GM19099 (cell line): ENCODE results near the gene NSG1.

Source experiments
- POLR2A ChIP-seq: IDR thresholded peaks from 3 replicates; pipeline ENCODE4 v1.6.1; 2011; ENCODE audit warnings: low read depth; ENCODE audit not compliant: insufficient read length; ENCODE audit errors: extremely low read depth

NSG1 gene, protein sequence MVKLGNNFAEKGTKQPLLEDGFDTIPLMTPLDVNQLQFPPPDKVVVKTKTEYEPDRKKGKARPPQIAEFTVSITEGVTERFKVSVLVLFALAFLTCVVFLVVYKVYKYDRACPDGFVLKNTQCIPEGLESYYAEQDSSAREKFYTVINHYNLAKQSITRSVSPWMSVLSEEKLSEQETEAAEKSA

DNA sequence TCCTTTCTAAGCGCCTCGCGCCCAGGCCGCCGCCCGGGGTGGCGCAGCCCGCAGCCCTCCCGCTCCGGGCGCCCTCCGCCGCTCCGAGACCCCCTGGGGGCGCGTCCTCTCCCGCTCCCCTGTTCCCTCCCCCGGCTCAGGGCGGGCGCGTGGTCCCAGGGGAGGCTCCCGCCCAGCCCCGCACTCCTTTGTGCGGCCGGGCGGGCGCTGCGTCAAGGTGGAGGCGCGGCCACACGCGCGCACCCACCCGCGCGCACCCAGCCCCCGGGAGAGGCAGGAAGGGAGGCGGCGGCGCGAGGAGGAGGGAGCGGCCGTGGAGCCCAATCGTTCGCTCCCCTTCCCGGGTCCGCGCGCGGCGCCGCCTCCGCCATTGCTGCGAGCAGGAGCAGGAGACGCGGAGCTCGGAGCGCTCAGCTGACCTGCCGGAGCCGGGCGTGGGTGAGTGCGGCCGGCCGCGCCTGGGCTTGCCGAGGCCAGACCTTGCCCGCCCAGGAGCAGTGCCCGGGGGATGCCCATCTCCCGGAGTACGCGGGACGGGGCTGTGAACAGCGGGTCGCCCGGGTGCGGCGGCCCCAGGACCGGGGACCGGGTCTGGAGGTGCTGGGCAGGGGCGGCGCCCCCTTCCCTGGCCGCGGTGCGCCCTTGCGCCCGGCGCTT, at the start of gene NSG1:
Gene NSG1 (plus strand): TSS at position 367 of the 657 bp plus-strand sequence. CDS start 528 bp downstream, outside the sequence.
- TF ChIP-seq POLR2A: no peak

DNA sequence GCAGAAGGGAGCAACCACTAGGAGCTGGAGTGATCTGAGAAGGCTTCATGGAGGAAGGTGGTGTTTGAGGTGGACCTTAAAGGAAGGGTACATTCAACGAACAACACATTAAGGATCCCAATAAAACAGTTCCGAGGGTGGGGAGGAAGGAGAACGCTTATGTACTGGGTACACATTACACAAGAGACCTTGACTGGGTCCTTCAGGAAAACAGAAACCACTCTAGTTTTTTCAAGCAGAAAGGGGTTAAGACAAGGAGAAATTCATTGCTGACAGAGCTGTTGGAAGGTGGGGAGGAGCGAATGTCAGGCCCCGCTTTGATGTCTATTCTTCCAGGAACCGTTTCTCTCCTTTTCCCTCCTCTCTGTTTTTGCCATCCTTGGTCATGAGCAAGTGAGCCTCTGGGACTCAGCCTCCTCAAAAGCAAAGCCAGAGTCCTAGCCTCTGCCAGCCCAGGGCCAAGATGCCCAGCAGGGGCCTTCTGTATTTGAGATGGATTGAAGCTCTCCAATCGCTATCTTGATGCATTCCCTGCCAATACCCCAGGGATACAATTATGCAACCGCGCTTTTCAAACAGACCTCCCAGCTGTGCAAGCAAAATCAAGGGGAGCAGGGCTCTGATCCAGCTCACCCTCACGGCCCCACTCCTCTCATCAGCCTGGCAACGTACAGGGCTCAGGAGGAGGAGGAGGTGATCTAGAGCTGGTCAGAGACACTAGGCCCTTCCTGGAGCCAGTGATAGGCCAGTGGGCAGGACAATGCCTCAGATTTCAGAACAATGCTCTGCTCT, 48.5 kb upstream of the NSG1 start:
- TF ChIP-seq POLR2A: no peak

DNA sequence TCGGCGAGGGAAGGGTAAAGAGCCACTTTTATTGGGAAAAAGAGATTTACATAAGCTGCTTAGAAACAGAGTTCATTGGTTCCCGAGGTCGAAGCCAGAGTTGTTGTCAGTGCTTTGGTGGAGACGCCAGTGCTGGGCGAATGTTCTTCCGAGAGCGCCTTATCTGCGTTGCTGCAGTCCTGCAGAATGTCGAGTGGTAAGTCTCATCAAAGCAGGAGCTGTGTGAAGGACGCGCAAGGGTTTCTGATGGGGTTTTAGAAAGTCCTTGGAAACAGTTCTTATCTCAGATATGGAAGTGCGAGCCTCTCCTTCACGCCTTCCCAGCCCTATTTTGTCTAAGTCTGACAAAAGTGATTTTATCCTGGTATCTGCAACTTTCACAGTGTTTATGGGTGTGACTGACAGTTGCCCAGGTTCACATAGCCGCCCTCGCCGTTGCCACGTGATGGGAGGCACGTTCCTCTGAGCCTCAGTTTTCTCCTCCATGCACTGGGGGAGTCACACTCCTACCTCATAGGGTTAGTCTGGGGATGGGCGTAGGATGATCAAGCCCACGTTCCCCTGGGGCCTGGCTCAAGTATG, 47.3 kb upstream of the NSG1 start:
- no peak for TF ChIP-seq POLR2A

DNA sequence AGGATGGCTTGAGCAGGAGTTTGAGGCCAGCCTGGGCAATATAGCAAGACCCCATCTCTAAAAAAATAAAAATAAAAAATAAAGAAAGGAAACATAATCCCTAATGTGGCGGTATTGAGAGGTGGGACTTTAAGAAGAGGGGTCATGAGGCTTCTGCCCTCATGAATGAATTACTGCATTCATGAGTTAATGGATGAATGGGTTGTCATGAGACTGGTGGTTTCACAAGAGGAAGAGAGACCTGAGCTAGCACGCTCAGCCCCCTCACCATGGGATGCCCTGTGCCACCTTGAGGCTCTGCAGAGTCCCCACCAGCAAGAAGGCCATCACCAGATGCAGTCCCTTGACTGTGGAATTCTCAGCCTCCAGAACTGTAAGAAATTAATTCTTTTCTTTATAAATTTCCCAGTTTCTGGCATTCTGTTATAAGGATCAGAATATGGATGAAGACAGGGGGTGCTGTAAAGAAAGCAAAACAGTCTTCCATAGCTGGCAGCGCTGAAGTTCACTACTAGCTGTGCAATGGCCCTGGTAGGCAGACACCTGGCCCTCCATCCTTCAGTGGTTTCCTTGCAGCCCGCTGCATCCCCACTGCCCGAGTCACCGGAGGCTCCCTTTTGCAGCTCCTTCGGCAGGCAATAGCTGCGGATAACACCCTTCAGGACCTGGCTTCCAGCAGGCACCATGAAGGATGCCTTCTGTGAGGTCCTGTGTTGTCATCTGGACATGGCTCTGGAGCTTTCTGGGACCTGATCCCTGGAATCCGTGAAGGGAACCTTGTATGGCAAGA, 44.8 kb upstream of the NSG1 start:
- TF ChIP-seq POLR2A: no peak

DNA sequence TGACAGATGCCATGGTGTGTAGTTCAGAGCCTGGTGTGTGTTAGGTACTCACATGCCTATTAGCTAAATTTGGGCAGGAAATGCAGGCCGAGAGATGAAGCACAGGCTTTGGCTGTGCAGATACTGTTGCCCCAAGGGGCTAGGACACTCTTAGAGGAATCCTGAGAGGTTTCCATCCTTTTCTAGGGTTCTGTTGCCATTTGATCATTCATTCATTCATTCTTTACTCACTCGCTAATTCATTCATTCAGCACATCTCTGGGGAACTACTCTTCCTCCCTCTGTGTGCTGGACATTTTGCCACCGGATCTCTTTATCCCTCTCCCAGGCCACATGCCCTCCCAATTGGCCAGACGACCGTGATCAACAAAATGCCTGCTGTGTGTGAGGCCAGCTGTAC, 43.9 kb upstream of the NSG1 start:
- no peak for TF ChIP-seq POLR2A

DNA sequence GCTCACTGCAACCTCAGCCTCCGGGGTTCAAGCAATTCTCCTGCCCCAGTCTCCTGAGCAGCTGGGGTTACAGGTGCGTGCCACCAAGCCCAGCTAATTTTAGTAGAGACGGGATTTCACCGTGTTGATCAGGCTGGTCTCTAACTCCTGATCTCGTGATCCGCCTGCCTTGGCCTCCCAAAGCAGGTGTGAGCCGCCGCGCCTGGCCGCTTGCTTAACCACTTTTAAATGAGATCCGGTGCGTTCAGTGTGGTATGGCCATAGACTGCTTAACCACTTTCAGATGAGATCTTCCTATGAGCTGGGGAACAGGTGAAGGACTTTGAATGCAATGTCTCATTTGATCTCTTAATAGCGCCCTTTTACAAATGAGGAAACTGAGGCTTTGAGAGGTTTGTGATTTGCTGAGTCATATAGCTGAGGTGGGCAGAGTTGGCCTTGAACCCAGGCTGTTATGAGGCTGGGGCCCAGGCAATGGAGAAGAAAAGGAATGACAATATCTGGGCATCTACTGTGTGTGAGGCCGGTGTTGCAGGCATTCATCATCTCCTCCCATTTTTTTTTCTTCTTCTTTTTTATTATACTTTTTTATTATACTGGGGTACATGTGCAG, 41.9 kb upstream of the NSG1 start:
- TF ChIP-seq POLR2A: peak; percentile 7

DNA sequence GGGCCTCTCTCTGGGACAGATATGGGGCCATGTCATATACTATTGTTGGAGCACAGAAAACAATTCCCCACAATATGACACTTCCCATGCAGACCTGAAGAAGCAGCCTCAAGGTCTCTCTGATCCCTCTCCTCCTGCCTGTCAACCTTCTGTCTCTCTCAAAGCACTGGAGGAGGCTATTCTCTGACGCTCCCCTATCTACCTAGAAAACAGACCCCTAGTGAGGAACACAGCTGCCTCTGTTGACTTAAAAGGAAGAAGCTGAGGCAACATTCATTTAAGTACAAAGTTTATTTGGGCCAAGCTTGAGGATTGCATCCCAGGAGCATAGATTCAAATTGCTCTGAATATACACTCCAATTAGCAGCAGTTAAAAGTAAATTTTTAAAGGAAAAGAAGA, 39.3 kb upstream of the NSG1 start:
- TF ChIP-seq POLR2A: no peak

DNA sequence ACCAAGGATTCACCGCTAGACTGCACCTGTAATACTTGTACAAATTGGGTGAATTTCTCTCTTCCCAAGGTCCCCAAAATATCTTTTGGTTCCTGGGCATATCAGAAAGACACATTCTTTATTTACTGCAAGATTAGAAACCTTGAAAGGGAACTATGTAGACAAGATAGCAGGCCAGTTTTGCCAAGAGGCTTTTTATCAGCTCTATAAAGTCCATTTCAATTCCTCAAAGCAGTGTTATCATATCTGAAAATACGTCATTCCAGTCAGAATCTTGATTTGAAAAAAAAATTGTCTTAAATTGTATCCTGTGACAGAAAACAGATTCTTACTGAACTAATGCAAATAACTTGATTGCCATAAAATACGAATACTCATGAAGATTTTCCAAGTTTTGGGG, 37.0 kb upstream of the NSG1 start:
- TF ChIP-seq POLR2A: no peak

DNA sequence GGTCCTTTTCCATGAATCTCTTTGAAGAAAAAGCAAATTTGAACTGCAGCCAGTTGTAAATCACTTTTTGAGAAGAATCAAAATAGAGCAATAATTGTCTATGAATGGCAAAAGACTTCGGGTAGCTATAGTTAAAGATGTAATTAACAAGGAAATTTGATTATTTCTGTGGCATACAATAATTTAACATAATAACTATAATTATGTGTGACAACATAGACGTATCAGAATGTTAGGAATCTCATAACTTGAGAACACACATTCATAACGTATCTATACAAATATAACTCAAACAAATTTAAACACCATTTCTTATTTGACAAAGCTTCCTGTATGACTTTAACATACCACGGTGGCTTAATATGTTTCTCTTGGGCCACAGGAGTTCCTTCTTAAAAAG, 36.0 kb upstream of the NSG1 start:
- no peak for TF ChIP-seq POLR2A

DNA sequence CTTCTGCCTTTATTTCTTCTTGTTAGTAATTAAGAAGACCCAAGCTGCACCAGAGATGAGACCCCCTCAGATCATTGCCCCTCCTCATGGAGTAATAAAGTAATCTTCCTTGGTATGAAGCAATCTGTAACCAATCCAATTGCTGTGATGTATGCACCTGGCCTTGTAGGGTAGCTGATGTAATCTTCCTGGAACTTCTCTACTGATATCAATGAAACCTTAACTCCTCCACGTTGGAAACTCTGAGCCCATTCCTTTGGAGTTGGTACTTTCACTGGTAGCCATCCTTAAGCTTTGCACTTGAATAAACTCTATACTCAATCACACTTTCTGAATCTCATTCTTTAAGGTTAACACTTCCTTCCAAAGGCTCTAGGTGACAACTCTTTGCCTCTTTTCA, 31.6 kb upstream of the NSG1 start:
- no peak for TF ChIP-seq POLR2A

DNA sequence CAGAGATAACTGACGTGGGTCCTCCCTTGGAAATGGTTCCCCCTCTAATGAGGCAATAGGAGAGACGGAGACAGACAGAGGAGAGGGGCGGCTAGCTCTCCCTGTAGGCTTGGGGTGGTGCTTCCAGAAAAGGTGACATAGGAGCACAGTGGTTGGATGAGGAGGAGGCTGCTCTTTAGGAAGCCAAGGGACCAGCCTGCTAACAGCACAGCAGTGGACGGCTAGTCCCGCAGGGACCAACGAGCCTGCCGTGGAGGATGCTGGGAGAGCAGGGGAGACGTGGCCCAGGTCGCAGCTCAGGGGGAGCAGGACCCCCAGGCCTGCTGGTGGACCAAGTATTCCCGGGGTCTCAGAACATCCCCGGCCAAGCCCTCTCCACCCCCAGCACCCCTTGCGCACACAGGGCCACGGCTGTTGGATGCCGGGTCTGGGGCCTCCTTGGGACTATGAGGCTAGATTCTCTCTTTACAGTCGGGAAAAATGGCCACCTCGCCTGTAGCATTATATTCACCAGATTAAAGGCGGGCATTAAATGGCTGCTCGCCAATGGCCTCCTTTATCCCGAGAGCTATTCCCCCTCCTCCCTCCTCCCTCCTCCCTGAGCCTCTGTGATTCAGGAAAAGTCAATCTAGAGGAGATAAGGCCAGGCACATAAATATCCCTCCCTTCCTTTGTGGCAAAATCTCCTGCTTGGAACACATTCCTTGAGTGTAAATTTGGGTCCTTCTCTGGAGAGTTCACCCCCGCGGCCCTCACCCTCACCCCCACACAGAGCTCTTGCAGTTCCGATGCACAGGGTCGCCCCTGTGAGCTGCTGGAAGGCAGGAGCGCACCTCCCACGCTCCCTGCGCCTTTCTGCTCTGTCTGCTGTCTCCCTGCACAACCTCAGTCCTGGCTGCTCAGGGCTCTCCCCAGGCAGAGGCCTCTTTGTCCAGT, 30.5 kb upstream of the NSG1 start:
- TF ChIP-seq POLR2A: no peak

DNA sequence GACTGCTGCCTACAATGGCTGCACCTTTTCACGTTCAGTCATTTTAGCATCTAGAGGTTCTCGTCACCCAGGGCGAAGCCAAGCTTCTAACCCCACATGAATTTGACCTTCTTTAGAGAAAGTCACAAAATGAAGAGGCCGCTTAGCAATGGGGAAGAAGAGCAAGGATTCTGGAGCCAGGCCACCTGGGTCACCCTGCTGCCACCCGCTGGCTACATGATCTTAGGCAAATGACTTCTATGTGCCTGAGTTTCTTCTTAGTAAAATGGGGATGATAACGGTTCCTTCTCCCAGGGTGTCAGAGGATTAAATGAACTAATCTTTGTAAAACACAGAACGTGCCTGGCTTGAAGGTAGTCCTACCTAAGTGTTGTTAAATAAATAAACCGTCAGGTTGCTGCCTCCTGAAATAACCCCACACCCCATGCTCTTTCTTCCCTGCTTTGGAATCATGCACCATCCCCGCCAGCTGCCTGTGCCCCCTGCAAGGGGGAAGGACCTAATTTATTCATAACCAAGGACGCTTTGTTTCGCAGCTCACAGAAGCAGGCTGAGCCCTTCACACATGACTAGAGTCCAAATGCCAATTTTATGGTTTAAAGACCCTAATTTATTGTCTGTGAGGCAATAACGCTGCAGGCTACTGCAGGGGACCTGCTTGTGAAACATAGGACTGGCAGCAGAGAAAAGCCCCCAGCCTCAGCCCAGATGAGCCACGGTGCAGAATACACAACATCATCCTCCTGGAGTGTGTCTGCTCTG, 28.6 kb upstream of the NSG1 start:
- no peak for TF ChIP-seq POLR2A

DNA sequence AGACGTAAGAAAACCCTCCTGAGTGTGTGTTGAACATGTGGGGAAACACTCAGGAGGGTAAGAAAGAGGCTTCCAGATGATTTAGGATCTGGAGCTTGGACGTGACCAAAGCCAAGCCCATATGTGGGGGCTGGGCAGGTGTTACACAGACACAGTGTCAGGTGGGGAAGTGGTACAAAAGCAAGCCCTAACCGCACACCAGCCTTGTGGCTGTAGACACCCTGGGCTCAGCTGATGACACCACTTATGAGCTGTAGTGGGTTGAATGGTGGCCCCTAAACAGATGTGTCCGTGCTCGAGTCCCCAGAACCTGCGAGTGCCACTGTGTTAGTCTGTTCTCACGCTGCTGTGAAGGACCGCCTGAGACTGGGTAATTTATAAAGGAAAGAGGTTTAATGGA, 25.0 kb upstream of the NSG1 start:
- no peak for TF ChIP-seq POLR2A
